ENCODE results near the gene RIMS1. TPM values are rescaled to one million over a fixed set of nuclear protein-coding genes. Genes with fewer than 3 reads are reported as not detected.

Gene RIMS1
- total and polyA plus RNA-seq, 2 donors (not counting 3 experiments of a cell fraction or from before 2014, with no cell fraction given) = 0.15 TPM; not detected in 1

DNA sequence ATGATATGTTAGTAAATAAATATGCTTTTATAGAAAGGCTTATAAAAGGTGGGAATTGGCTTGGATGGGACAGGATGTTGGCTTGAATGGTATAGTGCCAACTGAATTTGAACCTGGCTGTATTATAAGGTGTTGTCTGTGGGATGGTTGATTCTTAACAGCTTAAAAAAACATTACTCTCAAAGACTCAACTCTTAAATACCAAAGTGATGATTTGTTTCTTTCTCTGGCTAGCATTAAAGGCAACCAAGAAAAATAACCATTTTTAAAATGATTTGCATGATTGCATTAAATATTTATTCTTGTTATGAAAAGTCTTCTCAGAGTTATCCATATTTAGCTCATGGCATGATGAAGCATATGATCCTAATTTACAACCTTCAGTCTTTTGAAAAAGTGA, 216.2 kb downstream of the RIMS1 start:
- POLR2A ChIA-PET = no interaction called here
- no peaks in the 10 kb centered on the region for H3K9me1 ChIP-seq (replicated peaks; ENCODE audit: control insufficient read depth, extremely low read depth, insufficient read depth, low read length)
- no peaks in the 10 kb centered on the region for H3K9me3 ChIP-seq (replicated peaks; ENCODE audit: control insufficient read depth, insufficient read depth, low read length)
- FAIRE-seq = no peak
- no peak overlapping the region for H3K4me3 ChIP-seq (replicated peaks in 1 of 3; ENCODE audit: insufficient read depth in 1 of 3, low read depth in 1 of 3, low read length in 3 of 3)
- no peak for DNase-seq (ENCODE audit: low read depth, low spot score)
- BruUV-seq (replicated peaks) = no TSS peak
- H3K36me3 ChIP-seq (ENCODE audit: control insufficient read depth in 2 of 2, extremely low read depth in 1 of 2, insufficient read depth in 2 of 2, low read length in 2 of 2) = no peaks in the 10 kb centered on the region
- no peak overlapping the region for H3K4me2 ChIP-seq (ENCODE audit: insufficient read depth, low read length)
- no peak for TF ChIP-seq POLR2AphosphoS5 (IDR thresholded peaks at IDR 0.05; ENCODE audit: insufficient read depth, low read depth, low read length)
- H4K20me1 ChIP-seq (replicated peaks; ENCODE audit: control insufficient read depth, extremely low read depth, insufficient read depth, low read length) = no peaks in the 10 kb centered on the region
- no peak overlapping the region for H3K9ac ChIP-seq (replicated peaks; ENCODE audit: extremely low read depth, insufficient read depth, low read length)
- no peaks in the 10 kb centered on the region for H3K27me3 ChIP-seq (ENCODE audit: control insufficient read depth in 2 of 2, insufficient read depth in 2 of 2, low read length in 2 of 2)
- dilution Hi-C loops (cut with MboI; ENCODE audit: extremely low pct_ligation_motif_present, low sequenced_read_pairs) = no loop called here
- no peaks in the 10 kb centered on the region for H3K4me1 ChIP-seq (ENCODE audit: control insufficient read depth, extremely low read depth, insufficient read depth, low read length)
- CTCF ChIA-PET = no interaction called here
- H3K27ac ChIP-seq (ENCODE audit: insufficient read depth, low read depth, low read length) = no peak overlapping the region
- no peak overlapping the region for H2AFZ ChIP-seq (ENCODE audit: low read depth, low read length)
- intact Hi-C loops (cut with micrococcal nuclease) = no loop called here
- H3K79me2 ChIP-seq (ENCODE audit: control insufficient read depth, insufficient read depth, low read length) = no peaks in the 10 kb centered on the region

DNA sequence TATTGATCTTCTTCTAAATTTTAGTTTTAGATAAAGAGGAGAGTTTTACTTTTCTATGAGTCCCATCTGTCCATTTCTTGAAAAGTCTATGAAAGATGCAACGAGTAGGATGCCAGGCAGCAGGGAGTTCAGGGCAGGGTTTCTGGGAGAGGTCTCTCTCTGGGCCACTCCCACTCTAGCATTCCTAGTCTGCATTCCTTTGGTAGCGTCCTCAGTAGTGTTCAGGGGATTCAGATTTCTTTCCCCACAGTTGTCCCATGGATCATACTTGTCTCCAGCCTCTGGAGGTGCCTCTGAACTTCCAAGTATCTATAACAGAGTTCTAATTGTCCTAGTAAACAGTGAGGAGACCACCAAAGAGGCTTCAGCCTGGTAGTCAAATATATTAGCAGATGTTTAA, 225.3 kb downstream of the RIMS1 start:
- Histone ChIP-seq H3K9ac (replicated peaks; ENCODE audit: extremely low read depth, insufficient read depth, low read length) (no peak overlapping the region), H3K36me3 (ENCODE audit: control insufficient read depth in 2 of 2, extremely low read depth in 1 of 2, insufficient read depth in 2 of 2, low read length in 2 of 2) (no peaks in the 10 kb centered on the region), H3K4me2 (ENCODE audit: insufficient read depth, low read length) (no peak overlapping the region), H3K9me1 (replicated peaks; ENCODE audit: control insufficient read depth, extremely low read depth, insufficient read depth, low read length) (no peaks in the 10 kb centered on the region), H3K9me3 (replicated peaks; ENCODE audit: control insufficient read depth, insufficient read depth, low read length) (no peaks in the 10 kb centered on the region), H3K27me3 (ENCODE audit: control insufficient read depth in 2 of 2, insufficient read depth in 2 of 2, low read length in 2 of 2) (no peaks in the 10 kb centered on the region), H3K79me2 (ENCODE audit: control insufficient read depth, insufficient read depth, low read length) (no peaks in the 10 kb centered on the region), H3K4me3 (replicated peaks in 1 of 3; ENCODE audit: insufficient read depth in 1 of 3, low read depth in 1 of 3, low read length in 3 of 3) (no peak overlapping the region), H2AFZ (ENCODE audit: low read depth, low read length) (no peak overlapping the region), H3K4me1 (ENCODE audit: control insufficient read depth, extremely low read depth, insufficient read depth, low read length) (no peaks in the 10 kb centered on the region), H3K27ac (ENCODE audit: insufficient read depth, low read depth, low read length) (no peak overlapping the region), H4K20me1 (replicated peaks; ENCODE audit: control insufficient read depth, extremely low read depth, insufficient read depth, low read length) (no peaks in the 10 kb centered on the region)
- FAIRE-seq = no peak
- ChIA-PET CTCF (no interaction called here), POLR2A (no interaction called here)
- TF ChIP-seq, protein P1, sequence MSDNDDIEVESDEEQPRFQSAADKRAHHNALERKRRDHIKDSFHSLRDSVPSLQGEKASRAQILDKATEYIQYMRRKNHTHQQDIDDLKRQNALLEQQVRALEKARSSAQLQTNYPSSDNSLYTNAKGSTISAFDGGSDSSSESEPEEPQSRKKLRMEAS (IDR thresholded peaks at IDR 0.05; ENCODE audit: insufficient read depth, insufficient read length) = no peak
- TF ChIP-seq MYC (IDR thresholded peaks at IDR 0.05; ENCODE audit: low read depth, low read length) = no peak
- no peak for TF ChIP-seq FOS (IDR thresholded peaks at IDR 0.05; ENCODE audit: borderline replicate concordance, insufficient read depth, low read length)
- TF ChIP-seq, protein P2, sequence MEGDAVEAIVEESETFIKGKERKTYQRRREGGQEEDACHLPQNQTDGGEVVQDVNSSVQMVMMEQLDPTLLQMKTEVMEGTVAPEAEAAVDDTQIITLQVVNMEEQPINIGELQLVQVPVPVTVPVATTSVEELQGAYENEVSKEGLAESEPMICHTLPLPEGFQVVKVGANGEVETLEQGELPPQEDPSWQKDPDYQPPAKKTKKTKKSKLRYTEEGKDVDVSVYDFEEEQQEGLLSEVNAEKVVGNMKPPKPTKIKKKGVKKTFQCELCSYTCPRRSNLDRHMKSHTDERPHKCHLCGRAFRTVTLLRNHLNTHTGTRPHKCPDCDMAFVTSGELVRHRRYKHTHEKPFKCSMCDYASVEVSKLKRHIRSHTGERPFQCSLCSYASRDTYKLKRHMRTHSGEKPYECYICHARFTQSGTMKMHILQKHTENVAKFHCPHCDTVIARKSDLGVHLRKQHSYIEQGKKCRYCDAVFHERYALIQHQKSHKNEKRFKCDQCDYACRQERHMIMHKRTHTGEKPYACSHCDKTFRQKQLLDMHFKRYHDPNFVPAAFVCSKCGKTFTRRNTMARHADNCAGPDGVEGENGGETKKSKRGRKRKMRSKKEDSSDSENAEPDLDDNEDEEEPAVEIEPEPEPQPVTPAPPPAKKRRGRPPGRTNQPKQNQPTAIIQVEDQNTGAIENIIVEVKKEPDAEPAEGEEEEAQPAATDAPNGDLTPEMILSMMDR (IDR thresholded peaks at IDR 0.05; ENCODE audit: extremely low read depth in 1 of 2, insufficient read depth in 1 of 2, low read depth in 1 of 2, low read length in 2 of 2) = no peak
- TF ChIP-seq GATA2 (IDR thresholded peaks at IDR 0.05; ENCODE audit: insufficient read depth, insufficient read length, low read depth, low read length) = no peak
- no peak for TF ChIP-seq EZH2 (IDR thresholded peaks at IDR 0.05; ENCODE audit: borderline replicate concordance, low read depth, low read length, severe bottlenecking)
- TF ChIP-seq POLR2A (IDR thresholded peaks at IDR 0.05; ENCODE audit: low read depth, low read length) = no peak
- TF ChIP-seq POLR2AphosphoS5 (IDR thresholded peaks at IDR 0.05; ENCODE audit: insufficient read depth, low read depth, low read length) = no peak
- no peak for TF ChIP-seq JUN (IDR thresholded peaks at IDR 0.05; ENCODE audit: borderline replicate concordance, insufficient read depth, insufficient read length, low read depth)
- no peak for DNase-seq (ENCODE audit: low read depth, low spot score)
- no TSS peak for BruUV-seq (replicated peaks)
- dilution Hi-C loops (cut with MboI; ENCODE audit: extremely low pct_ligation_motif_present, low sequenced_read_pairs) = no loop called here
- intact Hi-C loops (cut with micrococcal nuclease) = no loop called here
